NCI-H510A treated with DMSO at 0.1 percent for 48 hours (cell line): Measurements from ENCODE around the gene GRWD1.
A peak's percentile ranks its signal among the peaks of the same experiment; 100 is the strongest.

Source experiments
- DNase-seq: peaks from one replicate; lab custom pipeline; 2025; lab: John Stamatoyannopoulos, UW

Gene GRWD1

GRCh38 chr19:48445606-48446481, at the start of gene GRWD1:
Gene GRWD1, plus strand, starts transcription at chr19:48445983. Its CDS starts 23 bp downstream, at chr19:48446006.
- peak; percentile 97 for DNase-seq

- no peak for DNase-seq
Observed at GRCh38 chr19:48396016-48396823, 49.6 kb upstream of the GRWD1 start.

GRCh38 chr19:48396824-48397176, 49.0 kb upstream of the GRWD1 start:
- DNase-seq: no peak

GRCh38 chr19:48397263-48398101, 48.3 kb upstream of the GRWD1 start:
- no peak for DNase-seq

- DNase-seq: no peak
Observed at GRCh38 chr19:48398102-48398374, 47.7 kb upstream of the GRWD1 start.

- DNase-seq: peak; percentile 13
Observed at GRCh38 chr19:48398375-48399235, 47.2 kb upstream of the GRWD1 start.

- peak; percentile 78 for DNase-seq
Observed at GRCh38 chr19:48400018-48400742, 45.6 kb upstream of the GRWD1 start.

GRCh38 chr19:48401287-48401686, 44.5 kb upstream of the GRWD1 start:
- DNase-seq: no peak

- DNase-seq: peak; percentile 56
Observed at GRCh38 chr19:48403606-48404005, 42.2 kb upstream of the GRWD1 start.

- no peak for DNase-seq
Observed at GRCh38 chr19:48405010-48405659, 40.6 kb upstream of the GRWD1 start.

- DNase-seq: no peak
Observed at GRCh38 chr19:48405850-48406249, 39.9 kb upstream of the GRWD1 start.

- DNase-seq: no peak
Observed at GRCh38 chr19:48413879-48414587, 31.8 kb upstream of the GRWD1 start.

- DNase-seq: no peak
Observed at GRCh38 chr19:48415395-48415794, 30.4 kb upstream of the GRWD1 start.

- DNase-seq: no peak
Observed at GRCh38 chr19:48415806-48416221, 30.0 kb upstream of the GRWD1 start.

GRCh38 chr19:48417421-48417820, 28.4 kb upstream of the GRWD1 start:
- DNase-seq: no peak

- DNase-seq: no peak
Observed at GRCh38 chr19:48418317-48419064, 27.3 kb upstream of the GRWD1 start.

GRCh38 chr19:48419158-48419920, 26.4 kb upstream of the GRWD1 start:
- no peak for DNase-seq

- no peak for DNase-seq
Observed at GRCh38 chr19:48421548-48421947, 24.2 kb upstream of the GRWD1 start.
